NT2/D1 (cell line): ENCODE measurements around the gene ZNF341.

Experiments
- SUZ12 ChIP-seq: IDR thresholded peaks from 2 replicates; pipeline ENCODE4 v1.6.1; 2011; ENCODE audit not compliant: insufficient read length, insufficient read depth; ENCODE audit errors: extremely low read depth
- YY1 ChIP-seq: IDR thresholded peaks from 2 replicates; pipeline ENCODE4 v1.6.1; 2011; ENCODE audit not compliant: insufficient read length, insufficient read depth
- ZNF274 ChIP-seq: IDR thresholded peaks from 2 replicates; pipeline ENCODE4 v1.6.1; 2011; ENCODE audit warnings: mild to moderate bottlenecking, low read depth, low read length

- TF ChIP-seq SUZ12, result no peak
- no peak for TF ChIP-seq ZNF274
- TF ChIP-seq YY1, result no peak
Measured at GRCh38 chr20:33812152-33812849, 80.5 kb downstream of the ZNF341 start.
